GM19438 (cell line): Measurements from ENCODE around the gene ADARB2.

Experiments
- ATAC-seq: cut with Tn5 transposase; IDR thresholded peaks from one replicate; pipeline ENCODE4 v1.9.1; 2021; ENCODE audit warnings: low read depth; ENCODE audit not compliant: unreplicated experiment

ADARB2 gene

DNA sequence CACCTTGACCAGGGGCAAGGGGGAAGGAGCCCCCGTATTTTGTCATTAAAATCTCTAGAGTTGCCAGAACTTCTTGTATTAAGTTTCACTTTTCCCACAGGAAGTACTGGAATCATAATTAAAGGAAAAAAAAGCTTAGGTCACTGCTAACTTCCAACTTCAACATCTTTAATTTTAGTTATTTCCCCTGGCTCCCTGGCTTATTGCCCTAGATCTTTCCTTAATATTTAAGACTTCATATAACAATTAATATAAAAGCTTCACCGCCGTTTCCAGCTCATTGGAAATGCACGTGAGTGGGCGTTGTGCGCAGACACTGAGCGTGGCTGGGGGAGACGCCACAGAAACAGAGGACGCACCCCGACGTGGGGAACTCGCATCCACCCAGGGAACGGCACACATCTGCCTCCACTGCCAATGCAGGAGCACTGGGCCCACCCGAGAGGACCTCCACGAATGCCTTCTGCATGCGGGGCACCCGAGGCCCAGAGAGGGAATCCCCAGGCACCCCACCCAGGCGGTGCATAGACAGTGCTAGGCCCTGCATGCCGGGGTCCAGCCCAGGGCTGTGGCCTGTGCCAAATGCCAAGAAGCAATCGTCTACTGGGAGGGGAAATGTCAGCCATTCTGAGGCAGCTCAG lies 72.2 kb downstream of the ADARB2 start:
- no peak for ATAC-seq

DNA sequence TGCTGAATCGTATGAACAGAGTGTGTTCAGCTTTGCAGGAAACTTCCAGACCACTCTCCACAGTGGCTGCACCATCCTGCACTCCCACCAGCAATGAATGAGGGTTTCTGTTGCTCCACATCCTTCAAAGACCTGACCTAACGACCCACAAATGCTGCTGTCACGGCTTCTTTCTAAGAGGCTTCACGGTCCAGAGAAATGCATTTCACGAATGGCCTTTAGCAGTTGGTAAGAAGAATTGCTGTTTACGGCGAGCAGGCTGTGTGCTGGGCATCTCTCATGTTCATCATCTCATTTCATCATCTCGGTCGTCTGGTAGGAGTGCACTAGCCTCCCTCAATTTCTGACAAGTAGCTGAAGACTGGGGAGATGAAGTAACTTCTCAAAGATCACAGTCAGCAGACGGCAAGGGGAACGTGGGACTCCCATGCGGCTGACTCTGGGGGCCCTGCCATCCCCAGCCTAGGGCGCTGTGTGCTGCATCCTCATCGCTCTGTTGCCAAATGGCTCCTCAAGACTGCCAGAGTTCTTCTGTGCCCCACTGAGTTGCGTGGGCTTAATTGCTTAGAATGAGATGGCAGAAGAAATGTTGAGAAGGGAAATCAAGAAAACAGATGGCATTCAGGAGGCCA lies 72.9 kb downstream of the ADARB2 start:
- no peak for ATAC-seq

DNA sequence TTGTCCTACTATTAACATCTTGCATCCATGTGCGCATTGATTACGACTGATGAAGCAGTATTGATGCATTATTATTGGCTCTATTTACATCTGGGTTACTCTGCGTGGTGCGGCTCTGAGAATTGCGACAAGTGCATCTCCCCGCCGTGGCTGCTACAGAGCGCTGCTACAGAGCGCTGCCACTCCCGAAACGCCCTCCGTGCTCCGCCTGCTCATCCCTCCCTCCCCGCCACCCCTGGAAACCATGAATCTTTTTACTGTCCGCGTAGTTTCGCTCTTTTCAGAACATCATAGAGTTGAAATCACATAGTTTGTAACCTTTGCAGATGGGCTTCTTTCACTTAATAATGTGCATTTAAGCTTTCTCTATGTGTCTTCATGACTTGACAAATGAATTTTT lies 74.1 kb downstream of the ADARB2 start:
- no peak for ATAC-seq

DNA sequence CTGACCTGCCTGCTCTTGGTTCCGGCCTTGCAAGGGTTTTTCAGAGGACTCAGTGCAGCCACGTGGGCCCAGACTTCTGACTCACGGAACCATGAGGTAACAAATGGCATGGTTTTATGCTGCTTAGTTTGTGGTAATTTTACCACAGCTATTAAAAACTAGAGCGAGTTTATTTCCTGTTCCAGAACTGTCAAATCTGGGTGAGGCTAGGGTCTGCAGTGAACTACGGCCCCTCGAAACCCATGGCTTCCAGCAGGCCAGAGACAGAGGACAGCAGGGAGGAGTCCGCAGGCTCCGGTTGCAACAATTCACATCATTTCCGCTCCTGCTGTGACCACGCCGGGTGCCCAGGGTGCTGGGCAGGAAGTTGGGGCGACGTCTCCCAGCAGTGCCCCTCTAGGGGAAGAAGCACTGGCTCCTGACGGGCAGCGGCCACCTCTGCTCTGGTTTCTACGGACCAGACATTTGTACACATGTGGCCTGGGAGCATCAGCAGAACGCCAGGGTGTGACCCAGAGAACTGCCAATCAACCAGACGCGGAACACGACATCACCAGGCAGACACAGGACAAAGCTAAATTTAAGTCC lies 74.8 kb downstream of the ADARB2 start:
- peak; percentile 37 for ATAC-seq

DNA sequence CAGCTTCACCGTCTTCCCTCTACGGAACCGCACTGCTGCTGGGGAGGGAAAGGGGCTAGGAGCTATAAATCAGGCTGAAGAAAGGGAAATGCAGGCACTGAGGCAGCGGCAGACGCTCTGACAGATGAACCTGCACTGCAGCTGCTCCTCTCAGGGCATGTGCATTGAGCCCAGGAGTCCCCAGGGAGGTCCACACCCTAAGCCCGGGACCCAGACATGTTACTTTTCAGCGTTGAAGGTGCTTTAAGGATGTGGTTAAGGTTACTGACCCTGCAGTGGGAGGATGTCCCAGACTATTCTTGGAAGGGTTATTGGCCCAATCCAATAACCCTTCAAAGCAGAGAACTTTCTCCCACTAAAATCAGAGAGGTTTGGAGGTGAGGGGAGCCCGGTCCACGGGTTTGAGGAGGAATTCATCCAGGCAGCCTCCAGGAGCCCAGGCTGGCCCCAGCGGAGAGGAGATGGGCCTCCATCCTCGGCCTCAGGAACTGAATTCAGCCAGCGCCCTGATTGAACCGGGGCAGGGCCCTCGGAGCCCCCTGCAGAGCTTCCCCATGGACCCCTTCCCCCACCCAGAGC lies 75.4 kb downstream of the ADARB2 start:
- peak; percentile 80 for ATAC-seq

DNA sequence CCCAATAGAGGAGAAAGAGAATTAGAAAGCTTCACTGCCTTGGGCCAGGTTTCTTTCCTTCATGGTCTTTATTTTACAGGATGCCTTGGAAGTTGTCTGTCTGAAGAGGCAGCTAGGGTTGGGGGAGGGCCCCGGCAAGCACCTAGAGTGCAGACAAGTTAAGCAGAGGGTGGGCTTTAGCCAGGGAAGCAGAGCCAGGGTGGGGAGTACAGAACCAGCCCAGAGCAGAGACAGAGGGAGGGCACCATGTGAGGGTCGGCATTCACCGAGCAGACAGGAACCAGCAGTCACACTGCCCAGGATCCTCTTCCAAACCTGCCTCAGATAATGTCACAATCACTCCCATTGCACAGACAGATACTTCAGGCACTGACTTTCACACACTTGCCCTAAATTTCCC lies 75.9 kb downstream of the ADARB2 start:
- peak; percentile 6 for ATAC-seq

DNA sequence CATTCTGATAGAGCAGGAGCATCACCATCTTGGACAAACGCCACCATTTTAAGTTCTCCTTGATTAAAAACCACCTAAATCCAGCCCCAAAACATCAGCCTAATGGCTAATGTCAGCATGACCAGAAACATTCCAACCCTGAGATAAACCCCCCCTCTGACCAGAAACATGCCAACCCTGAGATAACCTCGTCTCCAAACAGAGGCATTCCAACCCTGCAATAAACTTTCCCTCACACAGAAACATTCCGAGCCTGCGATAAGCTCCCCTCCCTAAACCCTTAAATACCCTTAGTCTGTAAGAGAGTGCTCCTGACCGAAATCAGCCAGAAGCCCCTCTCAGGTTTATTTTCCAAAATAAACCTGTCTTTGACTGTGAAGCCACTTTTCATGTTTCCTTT lies 76.5 kb downstream of the ADARB2 start:
- ATAC-seq, result no peak

DNA sequence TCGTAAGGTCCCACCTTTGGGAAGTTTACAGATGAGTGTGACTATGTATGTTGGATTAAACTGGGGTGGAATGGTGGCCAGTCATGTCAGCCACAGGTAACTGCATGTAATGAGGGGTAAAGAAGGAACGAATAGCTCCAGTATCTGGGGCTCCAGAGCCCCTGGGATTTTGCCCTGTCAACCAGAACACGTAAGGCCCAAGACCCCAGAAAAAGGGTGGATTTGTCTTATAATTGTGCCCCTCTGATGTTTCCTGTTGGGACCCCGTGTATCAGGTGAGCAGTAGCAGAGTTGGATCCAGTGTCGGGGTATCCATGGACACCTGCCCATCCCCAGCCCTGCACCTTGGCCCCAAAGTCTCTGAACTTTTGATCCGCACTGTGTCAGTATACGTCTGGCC lies 76.9 kb downstream of the ADARB2 start:
- no peak for ATAC-seq

DNA sequence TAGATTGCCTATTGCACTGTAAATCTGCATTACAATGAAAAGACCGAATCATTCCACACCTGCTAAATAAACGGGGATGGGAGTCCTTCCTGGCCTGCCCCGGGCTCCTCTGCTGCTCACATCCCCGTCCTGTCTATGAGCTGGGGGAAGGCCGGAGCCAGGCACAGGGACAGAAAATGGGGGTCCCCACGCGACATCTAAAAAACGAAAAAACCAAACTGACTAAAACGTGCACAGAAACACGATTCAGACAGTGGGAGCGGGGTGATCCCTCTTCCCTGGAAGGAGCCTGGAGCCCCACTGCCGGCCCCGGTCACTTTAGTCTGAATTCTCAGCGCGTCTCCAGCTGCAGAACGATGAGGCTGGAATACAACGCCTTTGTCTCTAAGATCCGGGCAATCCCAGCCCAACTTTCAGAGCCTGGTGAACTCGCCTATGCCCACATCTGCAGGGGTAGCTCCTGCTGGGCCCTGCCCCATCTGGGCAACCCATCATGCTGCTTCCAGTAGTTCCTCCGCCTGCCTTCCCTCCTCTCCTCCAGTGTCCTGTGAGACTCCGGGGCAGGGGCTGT lies 78.0 kb downstream of the ADARB2 start:
- ATAC-seq, result no peak

DNA sequence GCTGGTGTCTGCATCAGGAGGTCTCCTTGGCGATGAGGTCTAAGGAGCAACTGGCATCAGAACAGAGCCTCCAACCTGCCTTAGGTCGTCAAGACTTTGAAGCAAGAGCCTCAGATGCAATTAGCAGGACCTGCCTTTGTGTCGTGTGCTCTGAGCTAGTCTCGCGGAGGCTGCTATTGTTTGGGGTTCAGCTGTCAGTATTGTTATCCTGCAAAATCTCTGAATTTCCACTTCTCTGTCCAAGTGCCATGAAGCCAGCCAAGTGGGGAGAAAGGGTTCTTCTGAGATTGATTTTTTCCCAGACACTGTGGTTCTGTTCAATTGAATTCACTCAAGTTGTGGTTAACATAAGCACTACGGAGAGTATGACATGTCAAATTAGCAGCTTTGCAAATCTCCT lies 78.7 kb downstream of the ADARB2 start:
- no peak for ATAC-seq

DNA sequence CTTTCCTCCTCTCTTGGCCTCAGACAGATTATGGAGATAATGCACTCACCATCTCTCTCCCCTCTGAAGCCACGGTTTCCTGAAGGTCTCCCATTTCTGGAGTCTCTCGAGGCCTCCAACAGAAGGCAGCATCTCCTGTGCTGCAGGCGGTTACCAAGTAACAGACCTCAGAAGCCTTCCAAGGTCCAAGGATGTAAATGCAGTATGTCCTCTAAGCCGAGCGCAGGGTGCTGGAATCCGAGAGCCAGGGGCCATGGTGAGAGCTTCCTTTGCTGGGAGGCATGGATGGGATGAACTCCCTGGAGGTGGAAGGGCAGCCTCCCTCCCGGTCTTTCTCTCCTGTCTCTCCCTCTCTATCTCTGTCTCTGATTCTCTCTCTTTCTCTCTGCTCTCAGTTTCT lies 79.8 kb downstream of the ADARB2 start:
- no peak for ATAC-seq

DNA sequence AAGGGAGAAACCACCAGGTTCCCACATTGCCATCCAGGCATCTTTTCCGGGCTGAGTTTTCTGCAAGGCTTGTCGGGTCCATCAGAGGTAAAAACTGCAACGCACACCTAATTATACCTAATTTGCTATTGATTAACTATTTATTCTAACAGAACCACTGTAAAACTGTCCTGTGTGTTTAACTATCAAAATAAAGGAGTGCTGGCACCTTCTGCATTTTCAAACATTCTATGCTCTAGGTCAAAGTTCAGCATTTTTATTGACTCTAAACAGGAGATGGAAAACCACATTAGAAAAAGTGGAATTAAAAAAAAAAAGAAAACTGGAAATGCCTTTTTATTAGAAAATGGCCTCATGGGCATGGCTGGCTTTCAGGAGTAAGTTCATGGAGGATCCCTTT lies 82.0 kb downstream of the ADARB2 start:
- ATAC-seq, result no peak

DNA sequence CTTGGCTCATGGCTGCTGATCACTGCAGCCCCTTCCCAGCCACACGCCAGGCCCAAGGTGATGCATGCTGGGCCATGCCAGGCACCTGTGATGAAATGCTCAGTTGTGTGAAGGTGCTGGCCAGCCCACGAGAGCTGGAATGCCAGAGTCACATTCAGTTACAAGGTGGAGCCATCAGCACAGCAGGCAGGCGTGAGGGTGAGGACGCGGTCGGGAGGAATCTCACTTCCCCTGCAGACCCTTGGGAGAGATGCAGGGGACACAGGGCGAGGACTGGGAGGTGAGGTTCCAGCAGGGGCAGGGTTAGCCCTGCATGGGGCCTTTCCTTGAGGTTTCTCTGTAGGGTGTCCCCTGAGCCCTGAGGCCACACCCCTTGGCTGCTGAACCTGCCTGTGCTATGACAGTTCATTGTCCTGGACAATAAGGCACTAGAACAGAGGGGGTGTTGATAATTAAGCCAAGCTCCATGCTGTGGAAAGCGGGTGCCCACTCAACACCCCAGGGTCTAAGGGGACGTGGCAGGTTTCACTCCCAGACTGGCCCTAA lies 82.4 kb downstream of the ADARB2 start:
- ATAC-seq, result no peak

DNA sequence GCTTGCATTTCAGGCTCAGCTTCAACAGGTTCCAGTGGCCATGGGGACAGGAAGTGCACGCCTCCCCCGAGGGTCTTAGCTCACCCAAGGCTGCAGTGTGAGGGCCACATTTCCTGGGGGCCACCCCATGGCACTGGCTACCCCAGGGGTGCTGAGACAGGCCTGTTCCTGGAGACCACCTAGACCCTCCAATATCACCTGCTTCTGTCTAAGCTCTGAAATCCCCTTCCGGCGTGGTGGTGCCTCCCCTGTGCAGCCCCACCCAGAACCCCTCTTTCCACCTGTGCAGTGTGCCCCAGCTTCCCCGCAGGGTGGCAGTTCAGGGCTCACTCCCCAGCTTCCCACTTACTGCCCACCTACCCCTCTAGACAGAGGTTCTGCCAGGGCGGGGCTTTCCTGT lies 83.1 kb downstream of the ADARB2 start:
- ATAC-seq, result no peak

DNA sequence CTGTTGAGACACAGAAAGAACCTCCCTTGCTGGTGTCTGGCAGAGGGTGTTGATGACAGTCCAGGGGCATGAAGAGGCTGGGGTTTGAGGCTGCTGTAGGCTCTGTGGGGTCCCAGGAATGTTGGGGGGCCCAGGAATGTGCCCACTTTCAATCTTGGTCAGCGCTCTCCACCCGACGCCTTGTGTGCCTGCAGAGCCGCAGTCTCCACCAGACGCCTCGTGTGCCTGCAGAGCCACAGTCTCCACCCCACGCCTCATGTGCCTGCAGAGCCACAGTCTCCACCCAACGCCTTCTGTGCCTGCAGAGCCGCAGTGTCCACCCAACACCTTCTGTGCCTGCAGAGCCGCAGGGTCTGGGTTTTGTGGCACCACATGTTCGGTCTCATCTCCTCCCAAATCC lies 84.0 kb downstream of the ADARB2 start:
- ATAC-seq, result no peak

DNA sequence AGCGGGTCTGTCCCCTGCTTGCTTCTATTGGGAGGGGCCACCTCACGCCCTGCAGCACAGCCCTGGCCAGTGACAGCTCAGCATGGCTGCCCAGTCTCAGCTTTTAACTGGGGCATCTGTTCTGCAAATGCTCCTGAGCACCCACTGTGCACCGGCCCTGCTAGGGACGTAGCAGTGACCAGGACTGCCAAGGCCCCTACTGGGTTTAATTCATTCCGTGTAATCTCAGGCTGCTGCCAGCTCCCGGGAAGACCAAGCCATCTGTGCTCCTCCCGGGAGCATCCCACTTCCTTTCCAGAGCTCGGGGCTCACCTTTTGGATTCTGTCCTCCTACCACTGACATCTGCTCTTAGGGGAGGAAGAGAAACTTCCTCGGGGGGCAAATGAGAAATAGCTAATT lies 85.2 kb downstream of the ADARB2 start:
- no peak for ATAC-seq

DNA sequence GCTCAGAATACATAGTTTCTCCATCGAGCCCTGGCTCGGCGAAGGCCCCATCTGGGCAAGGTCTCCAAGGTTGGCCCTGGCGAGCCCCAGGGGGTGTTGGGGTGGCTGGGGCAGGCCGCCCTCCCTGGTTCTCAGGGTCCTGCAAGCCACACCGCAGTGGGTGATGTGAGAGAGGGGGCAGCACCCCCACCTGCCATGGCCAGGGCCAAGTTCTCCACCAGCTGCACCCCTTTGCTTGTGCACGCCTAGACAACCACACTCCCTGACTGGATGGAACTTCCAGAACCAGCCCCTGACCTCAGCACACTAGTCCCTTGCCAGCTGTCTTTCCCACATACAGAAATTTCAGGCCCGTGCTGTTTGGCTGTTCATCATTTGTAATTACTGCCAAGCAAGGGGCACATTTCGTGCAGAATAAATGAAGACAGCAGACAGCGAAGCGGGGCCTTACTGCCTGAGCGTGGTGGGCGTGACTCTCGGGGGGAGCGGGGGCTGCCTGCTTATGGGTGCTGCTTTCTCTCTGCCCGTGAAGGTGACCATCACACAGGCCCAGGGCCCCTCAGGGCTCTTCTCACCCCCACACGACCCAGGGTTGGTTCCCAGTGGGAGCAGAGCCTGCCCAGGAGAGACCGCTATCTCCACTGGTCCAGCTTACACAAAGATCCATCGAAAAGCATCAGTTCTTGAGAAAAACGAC lies 85.9 kb downstream of the ADARB2 start:
- ATAC-seq, result no peak

DNA sequence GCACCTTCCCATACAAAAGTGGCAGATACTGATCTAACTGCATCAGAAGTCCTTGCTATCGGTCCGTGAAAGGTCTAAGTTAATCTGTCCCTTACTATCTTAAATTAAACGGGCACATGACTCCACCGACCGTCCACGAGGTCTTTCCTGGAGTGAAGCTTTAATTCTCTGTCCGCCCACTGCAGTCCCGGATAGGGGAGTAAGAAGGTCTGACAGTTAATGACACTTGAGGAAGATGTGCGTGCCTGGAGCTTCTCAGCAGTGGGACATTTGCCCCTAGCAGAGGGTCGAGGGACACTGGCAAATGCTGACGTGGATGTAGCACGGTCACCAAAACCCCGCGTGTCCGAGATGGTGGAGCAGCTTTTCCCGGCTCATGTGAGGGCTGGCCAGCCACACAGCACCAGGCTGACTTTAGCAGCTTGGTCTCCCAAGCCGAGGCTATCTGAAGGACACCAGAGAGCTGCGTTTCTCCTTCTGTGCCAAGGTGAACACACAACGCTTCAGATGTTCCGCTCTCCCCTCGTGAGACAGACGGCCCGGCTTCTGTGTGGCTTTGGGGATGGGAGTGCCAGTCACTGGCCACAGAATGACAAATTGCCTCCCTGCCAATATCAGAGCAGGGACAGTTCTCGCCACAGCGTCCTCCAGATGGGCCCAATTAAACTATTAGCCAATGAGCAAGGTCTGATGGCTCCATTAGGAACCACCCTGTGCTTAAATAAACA lies 86.6 kb downstream of the ADARB2 start:
- ATAC-seq, result no peak

DNA sequence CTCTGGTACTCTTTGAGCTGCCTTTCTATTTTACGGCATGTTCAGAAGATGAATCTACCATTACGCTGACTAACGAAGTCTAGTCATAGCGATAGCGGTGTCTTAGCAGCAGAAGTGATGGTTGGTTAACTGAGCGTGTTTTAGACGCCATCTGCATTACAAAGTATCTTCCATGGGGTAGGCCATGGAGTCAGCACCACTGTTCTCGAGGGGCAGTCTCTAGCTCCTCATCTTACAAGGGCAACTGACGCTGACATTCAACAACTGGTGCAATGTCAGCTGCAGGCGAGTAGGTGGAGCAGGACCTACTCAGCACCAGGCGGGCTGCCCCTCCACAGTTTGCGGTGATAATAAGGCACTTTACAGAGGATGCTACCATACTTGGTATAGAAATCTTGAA lies 88.7 kb downstream of the ADARB2 start:
- no peak for ATAC-seq

DNA sequence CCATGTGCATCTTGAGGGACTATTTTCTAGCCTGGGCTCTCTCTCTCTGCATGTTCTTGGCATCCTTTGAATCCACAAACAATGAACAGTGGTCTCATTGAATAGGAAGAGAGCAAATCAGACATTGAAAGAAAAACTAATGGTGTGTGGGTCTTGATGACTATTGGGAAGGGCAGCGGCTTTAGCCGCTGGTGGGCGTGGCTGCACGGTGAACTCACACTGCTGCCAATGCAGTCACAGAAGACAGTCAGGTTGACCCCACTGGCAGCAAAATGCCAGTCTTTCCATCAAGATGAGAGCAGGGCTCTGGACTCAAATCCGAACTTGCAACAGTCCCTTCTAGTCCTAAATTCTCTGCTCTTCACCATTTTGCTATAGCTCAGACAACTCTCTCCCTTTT lies 91.0 kb downstream of the ADARB2 start:
- no peak for ATAC-seq
